GM18517 (cell line): Measurements from ENCODE around the gene CENPP.

ENCODE experiments used
- ATAC-seq: cut with Tn5 transposase; IDR thresholded peaks from one replicate; pipeline ENCODE4 v1.9.1; 2021; ENCODE audit warnings: mild to moderate bottlenecking, moderate library complexity; ENCODE audit not compliant: unreplicated experiment

Gene CENPP

GRCh38 chr9:92503156-92503555, 177.4 kb downstream of the CENPP start:
- no peak for ATAC-seq

- ATAC-seq: no peak
Observed at GRCh38 chr9:92504881-92505280, 179.1 kb downstream of the CENPP start.

- ATAC-seq: no peak
Observed at GRCh38 chr9:92506184-92506857, 180.6 kb downstream of the CENPP start.

- no peak for ATAC-seq
Observed at GRCh38 chr9:92507005-92507404, 181.3 kb downstream of the CENPP start.

- no peak for ATAC-seq
Observed at GRCh38 chr9:92507496-92507895, 181.7 kb downstream of the CENPP start.

- ATAC-seq: no peak
Observed at GRCh38 chr9:92508018-92508820, 182.5 kb downstream of the CENPP start.

- no peak for ATAC-seq
Observed at GRCh38 chr9:92509050-92509449, 183.3 kb downstream of the CENPP start.

- ATAC-seq: no peak
Observed at GRCh38 chr9:92510747-92511146, 185.0 kb downstream of the CENPP start.

- ATAC-seq: no peak
Observed at GRCh38 chr9:92512622-92513021, 186.9 kb downstream of the CENPP start.

GRCh38 chr9:92513349-92513748, 187.6 kb downstream of the CENPP start:
- ATAC-seq: no peak

GRCh38 chr9:92514635-92515034, 188.9 kb downstream of the CENPP start:
- no peak for ATAC-seq

GRCh38 chr9:92516521-92516920, 190.8 kb downstream of the CENPP start:
- no peak for ATAC-seq

- no peak for ATAC-seq
Observed at GRCh38 chr9:92517046-92517445, 191.3 kb downstream of the CENPP start.

GRCh38 chr9:92518199-92518598, 192.4 kb downstream of the CENPP start:
- ATAC-seq: no peak

GRCh38 chr9:92520837-92521236, 195.1 kb downstream of the CENPP start:
- no peak for ATAC-seq

GRCh38 chr9:92522983-92523970, 197.5 kb downstream of the CENPP start:
- no peak for ATAC-seq

- no peak for ATAC-seq
Observed at GRCh38 chr9:92524881-92525280, 199.1 kb downstream of the CENPP start.

GRCh38 chr9:92525306-92525705, 199.6 kb downstream of the CENPP start:
- ATAC-seq: no peak

- no peak for ATAC-seq
Observed at GRCh38 chr9:92527291-92527828, 201.6 kb downstream of the CENPP start.

GRCh38 chr9:92527832-92528521, 202.2 kb downstream of the CENPP start:
- ATAC-seq: no peak
